HG03442 (cell line): Measurements from ENCODE around the gene PDE4DIP.
"Not testable (repeated sequence)": the region's sequence is repeated elsewhere in the genome, so short reads cannot be mapped to it uniquely, and the experiment has no call there.

Experiments used
- ATAC-seq: cut with Tn5 transposase; IDR thresholded peaks from one replicate; pipeline ENCODE4 v1.9.1; 2021; ENCODE audit warnings: mild to moderate bottlenecking, moderate library complexity; ENCODE audit not compliant: unreplicated experiment

PDE4DIP gene

DNA sequence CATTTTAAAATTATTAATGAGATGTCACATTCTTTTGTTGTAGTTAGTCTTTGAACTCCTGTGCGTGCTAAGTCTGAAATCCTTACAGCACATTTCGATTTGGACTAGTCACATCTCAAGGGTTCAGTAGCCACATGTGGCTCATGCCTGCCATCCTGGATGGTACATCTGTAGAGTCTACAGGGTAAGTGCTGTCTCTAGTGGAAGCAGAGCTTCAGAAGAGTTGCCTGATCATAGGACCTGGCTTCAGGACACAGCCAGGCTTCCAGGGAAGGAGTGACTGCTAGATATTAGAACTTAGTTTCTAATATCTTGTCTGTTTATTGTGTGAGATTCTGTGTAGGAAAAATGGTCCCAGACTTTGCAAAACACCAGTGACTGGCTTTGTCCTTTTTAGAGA is 72.0 kb downstream of the PDE4DIP start:
- ATAC-seq, result not testable (repeated sequence)

DNA sequence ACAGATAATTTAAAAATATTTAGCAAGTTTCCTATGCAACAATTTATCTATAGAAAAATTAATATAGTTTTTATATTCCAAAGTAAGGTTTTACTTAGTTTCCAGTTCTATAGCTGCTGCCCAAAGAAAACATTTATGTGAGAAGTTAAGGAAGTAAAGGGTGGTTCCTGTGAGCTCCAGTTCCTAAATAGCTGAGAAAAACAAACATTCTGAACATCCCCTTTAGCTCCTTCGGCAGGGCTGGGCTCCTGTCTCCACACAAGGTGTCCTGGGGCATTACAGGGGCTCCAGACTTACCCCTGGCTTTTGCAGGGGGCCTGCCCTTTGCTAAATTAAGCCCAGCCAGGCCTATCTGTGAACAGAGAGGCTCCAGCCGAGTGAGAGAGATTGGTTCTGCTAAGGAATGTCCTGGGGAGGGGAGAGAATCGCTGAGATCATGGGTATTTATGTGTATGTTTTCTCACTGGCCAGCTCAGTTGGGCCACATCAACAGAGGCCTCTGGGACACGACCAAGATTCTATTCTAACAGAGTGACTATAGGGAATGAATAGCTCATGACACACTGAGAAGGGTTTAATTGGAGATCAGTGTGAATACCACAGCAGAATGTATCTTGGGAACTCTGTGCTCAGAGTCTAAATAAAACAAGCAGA is 72.6 kb downstream of the PDE4DIP start:
- ATAC-seq, result not testable (repeated sequence)

DNA sequence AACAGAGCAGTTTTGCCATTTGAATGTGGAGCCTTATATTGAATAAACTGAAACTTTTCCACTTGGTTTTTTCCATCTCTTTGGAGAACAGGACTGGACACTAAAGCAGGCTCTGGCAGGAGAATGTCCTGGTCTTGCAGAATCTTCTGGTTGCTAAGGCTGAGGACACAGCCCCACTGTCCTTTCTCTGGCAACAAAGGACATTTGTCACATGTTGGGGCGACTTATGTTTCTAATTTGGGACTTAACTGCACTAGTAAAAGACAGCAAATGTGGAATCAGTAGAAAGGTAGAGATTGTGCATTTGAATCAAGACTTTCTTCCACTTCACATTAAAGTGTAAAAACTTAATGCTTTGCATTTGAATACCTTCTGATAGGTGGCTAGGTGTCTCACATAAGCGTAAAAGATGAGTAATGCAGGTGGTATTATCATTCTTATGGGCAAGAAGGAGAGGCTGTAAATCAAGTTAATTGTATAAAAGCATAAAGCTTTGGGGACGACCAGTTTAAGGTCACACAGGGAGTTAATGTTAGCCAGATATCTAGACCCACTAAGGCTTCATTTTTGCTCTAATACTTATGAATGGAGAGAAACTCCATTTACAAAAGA is 74.7 kb downstream of the PDE4DIP start:
- ATAC-seq, result not testable (repeated sequence)

DNA sequence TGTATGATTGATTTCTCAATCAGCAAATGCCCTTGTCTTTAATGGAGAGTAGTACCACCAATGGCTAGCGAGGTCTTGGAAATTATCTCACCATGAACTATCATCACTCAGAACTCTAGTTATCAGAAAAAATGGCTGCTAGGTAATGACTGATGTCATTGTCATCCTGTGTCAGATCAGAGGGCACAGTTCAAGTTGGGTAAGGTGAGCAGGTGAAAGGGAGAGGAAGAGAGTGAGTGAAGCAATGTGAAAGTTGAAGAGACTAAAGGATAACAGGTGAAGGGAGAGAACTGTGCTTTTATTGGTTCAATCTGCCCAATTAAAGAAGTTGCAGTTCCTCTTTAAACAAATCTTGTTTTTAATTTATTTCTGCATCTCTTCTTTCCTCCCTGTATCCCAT is 76.8 kb downstream of the PDE4DIP start:
- ATAC-seq, result not testable (repeated sequence)

DNA sequence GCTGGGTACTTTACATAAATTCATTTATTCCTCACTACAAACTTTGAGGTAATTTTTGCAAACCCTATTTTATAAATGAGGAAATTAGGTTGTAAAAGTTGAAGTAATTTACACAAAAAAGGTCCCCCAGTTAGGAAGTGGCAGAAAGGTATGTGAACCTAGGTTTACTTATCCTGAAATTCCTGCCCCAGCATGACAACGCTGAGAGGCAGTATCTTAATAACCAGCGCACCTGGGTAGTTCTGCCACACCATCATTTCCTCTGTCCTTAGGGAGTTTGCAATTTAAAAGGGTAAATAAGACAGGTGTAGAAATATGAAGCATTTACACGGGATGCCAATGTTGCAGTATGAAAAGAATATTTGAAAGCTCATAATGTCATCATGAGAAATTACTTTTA is 79.6 kb downstream of the PDE4DIP start:
- not testable (repeated sequence) for ATAC-seq

DNA sequence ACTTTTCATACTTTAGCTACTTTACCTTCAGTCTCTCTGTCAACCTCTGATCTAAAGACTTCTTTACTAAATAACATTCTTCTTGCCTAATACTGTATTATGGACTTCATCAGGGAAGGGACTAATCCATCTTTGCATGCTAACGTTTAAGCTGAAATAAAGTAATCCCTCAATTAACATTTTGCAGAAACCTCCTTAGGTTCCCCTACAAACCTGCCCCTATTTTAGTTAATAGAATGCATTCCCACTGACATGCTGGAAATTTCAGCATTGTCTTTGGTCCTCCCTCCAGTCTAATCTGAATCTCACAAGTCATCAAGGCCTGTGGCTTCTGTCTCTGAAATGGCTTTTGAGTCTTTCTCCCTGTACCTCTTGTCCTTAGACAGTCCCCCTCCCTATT is 83.4 kb downstream of the PDE4DIP start:
- not testable (repeated sequence) for ATAC-seq

DNA sequence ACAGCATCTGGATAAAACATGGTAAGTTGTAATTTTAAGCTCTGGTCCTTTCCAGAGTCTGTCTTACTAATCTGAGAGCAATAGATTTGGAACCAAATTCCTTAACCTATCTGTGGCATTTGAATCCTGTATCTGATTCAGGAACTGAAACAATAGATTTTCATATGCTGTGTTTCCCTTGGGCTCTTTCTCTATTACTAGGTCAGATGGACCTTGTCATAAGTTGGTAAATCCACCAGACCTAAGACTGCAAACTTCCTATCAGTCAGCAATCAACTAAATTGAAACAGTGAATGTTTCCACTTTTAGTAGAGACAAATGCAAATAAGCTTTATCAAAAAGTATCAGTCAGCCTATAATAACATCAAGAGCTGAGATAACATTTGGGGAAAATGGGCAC is 85.0 kb downstream of the PDE4DIP start:
- ATAC-seq, result not testable (repeated sequence)

DNA sequence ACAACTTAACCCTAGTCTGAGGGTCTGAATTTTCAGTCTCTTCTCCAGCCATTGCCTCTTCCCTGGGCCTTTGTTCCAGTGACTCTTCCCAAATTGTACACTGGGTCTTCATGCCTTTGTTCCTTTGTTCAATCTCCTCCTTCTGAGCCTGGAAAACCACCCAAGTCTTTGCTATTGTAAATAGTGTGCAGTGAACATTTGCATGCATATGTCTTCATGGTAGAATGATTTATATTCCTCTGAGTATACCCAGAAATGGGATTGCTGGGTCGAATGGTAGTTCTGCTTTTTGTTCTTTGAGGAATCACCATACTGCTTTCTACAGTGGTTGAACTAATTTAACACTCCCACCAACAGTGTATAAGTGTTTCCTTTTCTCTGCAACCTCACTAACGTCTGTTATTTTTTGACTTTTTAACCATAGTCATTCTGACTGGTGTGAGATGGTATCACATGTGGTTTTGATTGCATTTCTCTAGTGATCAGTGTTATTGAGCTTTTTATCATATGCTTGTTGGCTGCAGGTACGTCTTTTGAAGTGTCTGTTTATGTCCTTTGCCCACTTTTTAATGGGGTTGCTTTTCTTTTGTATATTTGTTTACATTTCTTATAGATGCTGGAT is 91.3 kb downstream of the PDE4DIP start:
- ATAC-seq, result not testable (repeated sequence)

DNA sequence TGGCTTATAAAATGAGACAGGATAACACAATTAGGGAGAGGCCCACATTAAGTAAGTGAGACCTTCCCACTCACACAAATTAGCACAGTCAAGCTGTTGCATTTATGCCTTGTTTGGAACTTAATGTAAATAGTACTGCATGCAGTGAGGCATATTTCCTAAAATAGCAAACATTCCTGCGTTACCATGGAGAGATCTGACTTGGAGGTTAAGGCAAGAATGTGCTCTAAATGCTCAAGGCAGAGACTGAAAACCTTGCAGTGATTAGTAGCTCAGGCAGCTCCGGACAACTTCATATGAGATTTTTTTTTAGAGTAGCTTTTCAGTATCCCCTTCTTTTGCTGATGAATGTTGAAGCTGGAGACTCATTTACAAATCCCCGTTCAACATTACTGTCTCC is 98.7 kb downstream of the PDE4DIP start:
- ATAC-seq, result not testable (repeated sequence)

DNA sequence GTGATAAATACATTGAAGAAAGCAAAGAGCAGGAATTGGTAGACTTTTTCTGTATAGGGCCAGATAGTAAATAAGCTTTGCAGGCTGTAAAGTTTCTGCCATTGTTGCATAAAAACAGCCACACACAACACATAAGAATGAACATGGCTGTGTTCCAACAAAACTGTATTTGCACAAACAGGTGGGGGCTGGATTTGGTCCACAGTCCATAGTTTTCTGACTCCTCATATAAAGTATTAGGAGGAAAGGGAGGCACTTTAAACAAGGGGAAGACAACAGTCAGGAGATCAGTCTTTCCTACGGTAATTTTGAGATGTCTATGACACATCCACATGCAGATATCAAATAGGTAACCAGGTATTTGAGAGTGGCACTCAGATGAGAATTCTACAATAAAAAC is 100.9 kb downstream of the PDE4DIP start:
- ATAC-seq, result not testable (repeated sequence)

DNA sequence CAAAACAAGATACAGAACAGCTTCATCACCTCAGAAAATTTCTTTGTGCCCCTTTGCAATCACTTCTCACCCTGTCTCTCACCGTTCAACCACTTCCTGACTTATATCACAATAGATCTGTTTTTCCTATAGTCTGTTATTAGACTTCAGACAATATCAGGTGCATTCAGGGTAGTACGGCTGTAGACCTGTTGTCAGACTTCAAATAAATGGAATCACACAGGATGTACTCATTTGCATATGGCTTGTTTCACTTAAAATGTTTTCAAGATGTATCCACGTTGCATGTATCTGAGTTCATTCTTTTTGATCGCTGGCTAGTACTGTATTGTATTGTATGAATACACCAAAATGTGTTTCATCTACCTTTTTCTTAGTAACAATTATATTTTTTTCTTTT is 104.5 kb downstream of the PDE4DIP start:
- ATAC-seq, result not testable (repeated sequence)

DNA sequence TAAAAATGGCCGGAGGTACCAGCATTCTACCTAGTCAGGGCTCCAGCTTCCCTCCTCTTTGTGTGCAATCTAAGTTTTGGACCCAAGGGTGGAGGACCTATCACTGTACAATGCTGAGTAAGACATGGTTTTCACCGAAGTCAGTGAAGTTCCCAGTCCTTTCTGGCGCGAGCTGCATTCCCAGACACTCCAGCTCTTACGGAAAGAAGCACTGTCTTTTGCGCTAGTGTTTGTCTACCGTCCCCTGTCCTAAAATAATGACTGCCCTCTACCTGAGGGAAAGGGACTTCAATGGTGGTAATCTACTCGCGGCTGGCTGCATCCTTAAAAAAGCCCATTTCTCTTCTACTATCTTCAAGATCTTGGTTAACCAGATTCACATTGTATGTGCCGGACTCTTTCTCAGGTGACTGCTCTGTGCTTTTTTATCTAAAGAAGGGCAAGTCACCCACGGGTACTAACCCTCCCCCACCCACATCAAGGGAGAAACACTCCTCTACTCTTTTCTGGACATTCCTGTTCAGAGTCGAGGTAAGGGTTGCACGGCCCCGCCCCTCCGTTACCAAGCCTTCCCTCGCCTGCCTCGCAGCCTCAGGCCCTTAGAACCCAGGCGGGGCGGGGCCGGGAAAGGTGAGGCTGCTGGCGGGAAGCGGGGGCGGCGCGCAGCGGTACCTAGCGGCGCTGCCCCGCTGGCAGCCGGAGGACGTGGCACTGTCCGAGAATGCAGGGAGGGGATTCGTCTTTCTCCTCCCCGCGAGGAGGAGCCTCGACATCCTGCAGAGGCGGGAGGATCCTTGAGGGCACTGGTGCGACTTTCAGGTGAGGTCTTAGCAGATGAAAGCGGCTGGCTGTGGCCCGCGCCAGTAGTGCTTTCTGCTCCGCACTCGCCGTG is 107.4 kb downstream of the PDE4DIP start:
- ATAC-seq, result peak; percentile 58

DNA sequence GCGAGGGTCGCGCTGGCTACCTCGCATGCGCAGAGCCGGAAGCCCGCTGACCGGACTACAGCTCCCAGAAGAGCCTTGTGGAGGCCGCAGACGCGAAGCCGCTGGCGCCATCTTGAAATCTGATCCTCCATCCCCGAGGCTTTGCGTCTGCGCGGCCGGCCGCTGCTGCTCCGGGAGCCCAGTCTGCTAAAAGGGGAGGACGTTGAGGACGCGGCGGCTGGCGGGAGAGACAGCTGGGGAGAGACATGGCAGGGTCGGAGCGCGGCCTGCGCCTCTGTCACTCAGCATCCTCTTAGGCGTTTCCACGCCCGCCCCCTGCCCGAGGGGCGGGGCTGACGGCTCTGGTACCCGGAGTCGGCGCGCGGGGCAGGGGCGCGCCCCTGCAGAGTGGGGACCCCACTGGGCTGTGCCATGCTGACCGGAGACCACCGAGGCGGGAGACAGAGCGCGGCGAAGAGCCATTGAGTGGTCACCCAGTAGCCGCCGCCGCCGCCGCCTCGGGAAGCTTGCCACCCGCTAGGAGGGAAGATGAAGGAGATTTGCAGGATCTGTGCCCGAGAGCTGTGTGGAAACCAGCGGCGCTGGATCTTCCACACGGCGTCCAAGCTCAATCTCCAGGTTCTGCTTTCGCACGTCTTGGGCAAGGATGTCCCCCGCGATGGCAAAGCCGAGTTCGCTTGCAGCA is 108.2 kb downstream of the PDE4DIP start:
- peak; percentile 73 for ATAC-seq

DNA sequence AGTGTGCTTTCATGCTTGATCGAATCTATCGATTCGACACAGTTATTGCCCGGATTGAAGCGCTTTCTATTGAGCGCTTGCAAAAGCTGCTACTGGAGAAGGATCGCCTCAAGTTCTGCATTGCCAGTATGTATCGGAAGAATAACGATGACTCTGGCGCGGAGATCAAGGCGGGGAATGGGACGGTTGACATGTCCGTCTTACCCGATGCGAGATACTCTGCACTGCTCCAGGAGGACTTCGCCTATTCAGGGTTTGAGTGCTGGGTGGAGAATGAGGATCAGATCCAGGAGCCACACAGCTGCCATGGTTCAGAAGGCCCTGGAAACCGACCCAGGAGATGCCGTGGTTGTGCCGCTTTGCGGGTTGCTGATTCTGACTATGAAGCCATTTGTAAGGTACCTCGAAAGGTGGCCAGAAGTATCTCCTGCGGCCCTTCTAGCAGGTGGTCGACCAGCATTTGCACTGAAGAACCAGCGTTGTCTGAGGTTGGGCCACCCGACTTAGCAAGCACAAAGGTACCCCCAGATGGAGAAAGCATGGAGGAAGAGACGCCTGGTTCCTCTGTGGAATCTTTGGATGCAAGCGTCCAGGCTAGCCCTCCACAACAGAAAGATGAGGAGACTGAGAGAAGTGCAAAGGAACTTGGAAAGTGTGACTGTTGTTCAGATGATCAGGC is 108.8 kb downstream of the PDE4DIP start:
- ATAC-seq, result not testable (repeated sequence)

DNA sequence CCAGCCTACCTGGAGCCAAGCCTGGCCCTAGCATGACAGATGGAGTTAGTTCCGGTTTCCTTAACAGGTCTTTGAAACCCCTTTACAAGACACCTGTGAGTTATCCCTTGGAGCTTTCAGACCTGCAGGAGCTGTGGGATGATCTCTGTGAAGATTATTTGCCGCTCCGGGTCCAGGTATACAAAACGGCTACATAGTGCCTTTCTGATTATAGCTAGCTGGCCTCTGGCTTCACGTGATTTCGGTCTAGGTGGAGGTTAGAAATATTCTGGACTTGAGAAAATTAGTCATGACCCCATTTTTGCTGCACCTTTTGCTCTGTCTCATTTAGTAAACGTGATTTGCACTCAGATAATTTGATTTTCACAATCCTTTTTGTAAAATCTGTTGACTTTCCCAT is 109.5 kb downstream of the PDE4DIP start:
- ATAC-seq, result not testable (repeated sequence)

DNA sequence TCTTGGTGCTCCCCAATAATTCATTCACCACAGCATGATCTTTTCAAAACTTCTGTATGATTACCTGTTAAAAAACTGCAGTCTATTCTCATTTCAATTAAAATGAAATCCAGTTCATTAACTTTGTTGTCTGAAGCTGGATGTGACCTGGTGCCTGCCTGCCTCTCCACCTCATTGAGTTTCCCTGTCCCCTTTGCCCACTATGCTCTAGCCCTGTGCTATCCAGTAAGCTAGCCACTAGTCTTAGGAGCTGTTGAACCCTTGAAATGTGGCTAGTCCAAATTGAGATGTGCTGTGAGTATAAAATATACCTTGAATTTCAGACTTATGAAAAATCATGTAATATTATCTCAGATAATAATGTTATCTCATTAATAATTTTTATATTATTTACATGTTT is 114.1 kb downstream of the PDE4DIP start:
- ATAC-seq, result not testable (repeated sequence)

DNA sequence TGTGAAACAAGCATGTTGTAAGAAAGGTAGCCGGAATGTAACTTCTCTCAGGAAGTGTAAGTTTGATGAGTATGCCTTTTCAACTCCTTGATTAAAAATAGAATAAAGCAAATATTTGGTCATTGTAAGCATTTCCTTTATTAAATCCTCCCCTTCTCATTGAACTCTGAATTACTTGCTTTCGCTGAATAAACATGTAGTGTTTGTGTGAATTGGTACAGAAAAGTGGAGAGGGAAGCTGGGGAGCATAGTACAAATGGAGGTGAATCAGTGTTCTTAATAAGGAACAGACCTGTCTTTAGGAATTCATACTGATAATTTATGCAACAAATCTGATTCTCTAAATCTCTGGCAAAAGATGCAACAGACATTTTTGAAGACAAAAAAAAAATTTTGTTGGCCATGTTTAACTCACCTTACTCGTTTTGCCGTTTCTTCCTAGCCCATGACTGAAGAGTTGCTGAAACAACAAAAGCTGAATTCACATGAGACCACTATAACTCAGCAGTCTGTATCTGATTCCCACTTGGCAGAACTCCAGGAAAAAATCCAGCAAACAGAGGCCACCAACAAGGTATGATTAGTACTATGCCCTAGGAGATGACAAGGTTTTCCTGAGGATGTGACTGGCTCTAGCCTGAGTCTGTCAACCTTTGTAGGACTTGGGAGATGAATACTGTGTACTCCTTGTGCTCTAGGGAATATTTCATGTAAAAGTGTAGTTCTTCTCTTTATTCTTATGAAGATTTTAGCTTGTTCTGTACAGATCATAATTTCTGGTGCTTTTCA is 116.2 kb downstream of the PDE4DIP start:
- ATAC-seq, result not testable (repeated sequence)

DNA sequence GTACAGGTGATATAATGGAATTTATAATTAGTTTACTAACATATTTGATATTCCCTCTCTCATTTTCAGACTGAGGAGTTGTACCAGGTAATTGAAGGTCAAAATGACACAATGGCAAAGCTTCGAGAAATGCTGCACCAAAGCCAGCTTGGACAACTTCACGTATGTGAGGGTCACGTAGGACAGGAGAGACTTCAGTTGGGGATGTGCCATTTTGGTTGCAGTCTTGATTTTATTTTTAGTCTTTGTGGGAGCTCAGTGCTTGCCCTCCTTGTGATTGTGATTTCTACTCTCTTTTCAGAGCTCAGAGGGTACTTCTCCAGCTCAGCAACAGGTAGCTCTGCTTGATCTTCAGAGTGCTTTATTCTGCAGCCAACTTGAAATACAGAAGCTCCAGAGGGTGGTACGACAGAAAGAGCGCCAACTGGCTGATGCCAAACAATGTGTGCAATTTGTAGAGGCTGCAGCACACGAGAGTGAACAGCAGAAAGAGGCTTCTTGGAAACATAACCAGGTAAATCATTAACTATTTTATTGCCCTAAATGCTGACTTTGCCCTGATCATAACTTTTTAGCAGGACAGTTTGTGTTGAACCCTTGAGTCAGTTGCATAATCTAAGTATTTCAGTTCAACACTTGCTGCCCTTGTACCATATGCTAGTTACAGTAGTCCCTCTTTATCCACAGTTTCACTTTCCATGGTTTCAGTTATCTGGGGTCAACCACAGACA is 118.1 kb downstream of the PDE4DIP start:
- not testable (repeated sequence) for ATAC-seq

DNA sequence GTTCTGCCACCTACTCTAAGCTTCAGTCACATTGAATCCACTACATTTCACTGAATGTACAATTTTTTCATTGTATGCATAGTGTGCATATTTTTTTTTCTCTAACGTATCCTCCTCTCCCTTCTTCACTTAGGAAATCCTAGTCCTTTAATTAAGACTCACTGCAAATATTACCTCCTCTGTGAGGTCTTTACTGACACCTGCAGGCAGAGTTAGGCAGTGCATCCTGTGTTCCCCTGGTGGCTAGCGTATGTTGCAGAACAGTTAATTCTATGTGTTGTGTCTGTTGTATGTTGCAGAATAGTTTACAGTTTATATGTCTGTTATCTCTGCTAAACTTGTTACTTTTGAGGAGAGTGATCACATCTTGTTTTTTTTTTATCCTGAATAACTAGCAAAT is 121.9 kb downstream of the PDE4DIP start:
- ATAC-seq, result peak; percentile 54
